ENCODE results near the gene CDKAL1.
A peak's percentile ranks its signal among the peaks of the same experiment; 100 is the strongest.

Gene CDKAL1

DNA sequence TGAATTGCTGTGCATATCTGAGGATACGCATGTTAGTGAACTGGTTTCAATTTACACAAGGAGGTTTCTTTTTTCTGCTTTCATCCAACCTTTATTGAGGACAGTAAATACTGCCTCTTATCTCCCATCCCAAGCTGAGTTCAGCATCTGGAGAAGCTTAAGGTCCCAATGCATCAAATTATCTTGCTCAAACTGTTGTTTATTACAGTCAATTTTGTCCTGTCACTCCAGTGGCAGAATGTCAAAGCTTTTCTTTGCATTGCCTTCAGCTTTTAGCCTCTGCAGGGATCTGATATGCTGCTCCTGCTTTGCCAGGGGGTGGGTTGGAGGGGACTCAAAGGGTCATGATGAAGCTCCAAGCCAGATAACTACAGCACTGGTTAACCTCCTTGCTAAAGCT lies 623.9 kb downstream of the CDKAL1 start:
- H3K79me2 ChIP-seq (ENCODE audit: insufficient read depth, low read length): no peaks in the 10 kb centered on the region
- H3K36me3 ChIP-seq (ENCODE audit: insufficient read depth, low read length): no peaks in the 10 kb centered on the region
- ATAC-seq (ENCODE audit: insufficient read depth, low read depth): no peak; the same call in 2 of the 3 replicates
- H3K4me2 ChIP-seq (ENCODE audit: insufficient read depth, low read length): no peak overlapping the region
- no peaks in the 10 kb centered on the region for H3K27me3 ChIP-seq (ENCODE audit: insufficient read depth, low read length, poor library complexity)
- DNase-seq: no peak
- H2AFZ ChIP-seq (ENCODE audit: low read depth, low read length): no peak overlapping the region
- H3K9me3 ChIP-seq (ENCODE audit: insufficient read depth, low read length, severe bottlenecking): no peaks in the 10 kb centered on the region
- H3K27ac ChIP-seq (ENCODE audit: low read length): no peak overlapping the region
- peaks cover 17% of the 10 kb centered on the region for H3K4me1 ChIP-seq (ENCODE audit: insufficient read depth, low read length)
- H3K9ac ChIP-seq (ENCODE audit: low read depth, low read length): no peak overlapping the region
- H4K20me1 ChIP-seq (ENCODE audit: insufficient read depth, low read length): no peaks in the 10 kb centered on the region
- H3K4me3 ChIP-seq (ENCODE audit: low read depth in 1 of 2, low read length in 2 of 2): no peak overlapping the region
- no peak for TF ChIP-seq EZH2 (IDR thresholded peaks at IDR 0.05; ENCODE audit: borderline replicate concordance, low read depth, low read length, severe bottlenecking)
- TF ChIP-seq, protein P1, sequence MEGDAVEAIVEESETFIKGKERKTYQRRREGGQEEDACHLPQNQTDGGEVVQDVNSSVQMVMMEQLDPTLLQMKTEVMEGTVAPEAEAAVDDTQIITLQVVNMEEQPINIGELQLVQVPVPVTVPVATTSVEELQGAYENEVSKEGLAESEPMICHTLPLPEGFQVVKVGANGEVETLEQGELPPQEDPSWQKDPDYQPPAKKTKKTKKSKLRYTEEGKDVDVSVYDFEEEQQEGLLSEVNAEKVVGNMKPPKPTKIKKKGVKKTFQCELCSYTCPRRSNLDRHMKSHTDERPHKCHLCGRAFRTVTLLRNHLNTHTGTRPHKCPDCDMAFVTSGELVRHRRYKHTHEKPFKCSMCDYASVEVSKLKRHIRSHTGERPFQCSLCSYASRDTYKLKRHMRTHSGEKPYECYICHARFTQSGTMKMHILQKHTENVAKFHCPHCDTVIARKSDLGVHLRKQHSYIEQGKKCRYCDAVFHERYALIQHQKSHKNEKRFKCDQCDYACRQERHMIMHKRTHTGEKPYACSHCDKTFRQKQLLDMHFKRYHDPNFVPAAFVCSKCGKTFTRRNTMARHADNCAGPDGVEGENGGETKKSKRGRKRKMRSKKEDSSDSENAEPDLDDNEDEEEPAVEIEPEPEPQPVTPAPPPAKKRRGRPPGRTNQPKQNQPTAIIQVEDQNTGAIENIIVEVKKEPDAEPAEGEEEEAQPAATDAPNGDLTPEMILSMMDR (IDR thresholded peaks at IDR 0.05; ENCODE audit: borderline replicate concordance, extremely low read depth, low read length, poor library complexity, severe bottlenecking): no peak

DNA sequence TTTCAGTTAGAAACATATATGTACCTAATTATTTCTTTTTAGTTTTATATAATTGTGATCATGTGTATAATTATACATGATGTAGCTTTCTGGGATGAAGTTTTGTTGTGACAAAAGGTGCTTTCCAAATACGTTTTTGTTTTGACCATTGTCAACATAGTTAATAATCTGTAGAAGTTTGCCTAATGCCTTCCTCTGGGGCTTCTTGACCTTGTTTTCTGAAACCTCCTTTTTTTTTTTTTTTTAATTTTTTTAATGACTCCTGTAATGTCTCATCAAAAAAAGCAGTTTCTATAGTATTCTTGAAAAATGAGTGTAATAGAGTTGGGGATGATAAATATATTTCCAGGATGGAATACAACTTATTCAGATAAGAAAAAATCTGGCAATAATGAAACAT lies 624.6 kb downstream of the CDKAL1 start:
- no peak for DNase-seq
- H3K9ac ChIP-seq (ENCODE audit: low read depth, low read length): no peak overlapping the region
- H3K27me3 ChIP-seq (ENCODE audit: insufficient read depth, low read length, poor library complexity): no peaks in the 10 kb centered on the region
- H3K4me3 ChIP-seq (ENCODE audit: low read depth in 1 of 2, low read length in 2 of 2): no peak overlapping the region
- no peak overlapping the region for H2AFZ ChIP-seq (ENCODE audit: low read depth, low read length)
- peaks cover 24% of the 10 kb centered on the region for H3K4me1 ChIP-seq (ENCODE audit: insufficient read depth, low read length)
- H4K20me1 ChIP-seq (ENCODE audit: insufficient read depth, low read length): no peaks in the 10 kb centered on the region
- no peak for ATAC-seq (ENCODE audit: insufficient read depth, low read depth)
- no peak overlapping the region for H3K27ac ChIP-seq (ENCODE audit: low read length)
- H3K79me2 ChIP-seq (ENCODE audit: insufficient read depth, low read length): no peaks in the 10 kb centered on the region
- no peak for TF ChIP-seq EZH2 (IDR thresholded peaks at IDR 0.05; ENCODE audit: borderline replicate concordance, low read depth, low read length, severe bottlenecking)
- TF ChIP-seq, protein P1 (IDR thresholded peaks at IDR 0.05; ENCODE audit: borderline replicate concordance, extremely low read depth, low read length, poor library complexity, severe bottlenecking): no peak
- no peak overlapping the region for H3K4me2 ChIP-seq (ENCODE audit: insufficient read depth, low read length)
- no peaks in the 10 kb centered on the region for H3K36me3 ChIP-seq (ENCODE audit: insufficient read depth, low read length)
- H3K9me3 ChIP-seq (ENCODE audit: insufficient read depth, low read length, severe bottlenecking): no peaks in the 10 kb centered on the region

DNA sequence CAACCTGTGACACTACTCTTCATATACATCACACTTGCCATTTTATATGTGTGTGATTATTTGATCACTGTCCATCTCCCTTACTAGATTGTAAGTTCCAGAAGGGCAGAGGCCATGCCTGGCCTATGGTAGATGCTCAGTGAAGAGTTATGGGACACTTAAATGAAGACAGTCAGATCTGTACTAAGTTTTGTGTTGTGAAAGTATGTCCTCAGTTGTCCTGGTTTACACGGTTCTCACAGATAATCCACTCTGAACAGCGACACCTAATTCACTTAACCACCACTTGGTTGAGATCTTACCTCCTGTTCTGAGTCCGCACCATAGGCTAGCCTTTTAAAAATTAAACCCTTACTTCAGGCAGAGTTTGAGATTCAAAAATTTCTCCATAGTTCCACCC lies 625.2 kb downstream of the CDKAL1 start:
- Histone ChIP-seq H3K4me2 (ENCODE audit: insufficient read depth, low read length) (no peak overlapping the region), H4K20me1 (ENCODE audit: insufficient read depth, low read length) (no peaks in the 10 kb centered on the region), H2AFZ (ENCODE audit: low read depth, low read length) (no peak overlapping the region), H3K27me3 (ENCODE audit: insufficient read depth, low read length, poor library complexity) (no peaks in the 10 kb centered on the region), H3K4me3 (ENCODE audit: low read depth in 1 of 2, low read length in 2 of 2) (no peak overlapping the region), H3K79me2 (ENCODE audit: insufficient read depth, low read length) (no peaks in the 10 kb centered on the region), H3K27ac (ENCODE audit: low read length) (no peak overlapping the region), H3K9ac (ENCODE audit: low read depth, low read length) (no peak overlapping the region), H3K36me3 (ENCODE audit: insufficient read depth, low read length) (no peaks in the 10 kb centered on the region), H3K4me1 (ENCODE audit: insufficient read depth, low read length) (peaks cover 30% of the 10 kb centered on the region), H3K9me3 (ENCODE audit: insufficient read depth, low read length, severe bottlenecking) (no peaks in the 10 kb centered on the region)
- TF ChIP-seq, protein P1 (IDR thresholded peaks at IDR 0.05; ENCODE audit: borderline replicate concordance, extremely low read depth, low read length, poor library complexity, severe bottlenecking): no peak
- TF ChIP-seq EZH2 (IDR thresholded peaks at IDR 0.05; ENCODE audit: borderline replicate concordance, low read depth, low read length, severe bottlenecking): no peak
- ATAC-seq (ENCODE audit: insufficient read depth, low read depth) (no peak), DNase-seq (no peak)

DNA sequence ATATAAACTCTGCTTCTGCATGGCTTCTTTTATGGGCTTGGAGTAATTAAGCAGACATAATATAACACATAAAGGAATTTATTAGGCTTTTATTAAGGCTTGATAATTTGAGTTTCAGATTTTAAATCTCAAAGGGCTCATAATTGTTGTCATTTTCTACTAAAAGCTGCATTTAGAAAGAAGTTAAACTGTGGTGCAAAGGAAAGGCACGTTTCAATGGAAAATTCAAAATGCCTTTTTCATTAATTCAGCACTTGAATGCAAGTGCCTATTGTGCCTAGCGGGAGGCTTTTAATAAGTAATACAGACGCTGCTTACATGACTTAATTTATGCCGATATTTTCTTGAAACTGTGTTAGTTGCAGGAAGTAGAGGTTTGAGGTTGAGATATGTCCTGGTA lies 627.5 kb downstream of the CDKAL1 start:
- Histone ChIP-seq H3K79me2 (ENCODE audit: insufficient read depth, low read length) (no peaks in the 10 kb centered on the region), H3K9ac (ENCODE audit: low read depth, low read length) (no peak overlapping the region), H3K4me3 (ENCODE audit: low read depth in 1 of 2, low read length in 2 of 2) (no peak overlapping the region), H3K27ac (ENCODE audit: low read length) (peak overlapping the region; percentile 3), H2AFZ (ENCODE audit: low read depth, low read length) (no peak overlapping the region), H4K20me1 (ENCODE audit: insufficient read depth, low read length) (no peaks in the 10 kb centered on the region), H3K9me3 (ENCODE audit: insufficient read depth, low read length, severe bottlenecking) (no peaks in the 10 kb centered on the region), H3K27me3 (ENCODE audit: insufficient read depth, low read length, poor library complexity) (no peaks in the 10 kb centered on the region), H3K36me3 (ENCODE audit: insufficient read depth, low read length) (no peaks in the 10 kb centered on the region), H3K4me2 (ENCODE audit: insufficient read depth, low read length) (no peak overlapping the region), H3K4me1 (ENCODE audit: insufficient read depth, low read length) (peaks cover 49% of the 10 kb centered on the region)
- ATAC-seq (ENCODE audit: insufficient read depth, low read depth) (no peak), DNase-seq (no peak)
- no peak for TF ChIP-seq EZH2 (IDR thresholded peaks at IDR 0.05; ENCODE audit: borderline replicate concordance, low read depth, low read length, severe bottlenecking)
- TF ChIP-seq, protein P1 (IDR thresholded peaks at IDR 0.05; ENCODE audit: borderline replicate concordance, extremely low read depth, low read length, poor library complexity, severe bottlenecking): no peak

Measured in DND-41 (cell line).